ENCODE results near the gene RPS6KA5. TPM values are rescaled to one million over a fixed set of nuclear protein-coding genes. Genes with fewer than 3 reads are reported as not detected.

RPS6KA5 gene
- total and polyA plus RNA-seq, 2 donors (not counting 1 experiment from before 2014, with no cell fraction given): 6.0 to 34.6 TPM

- no peak overlapping the region for H3K4me3 Mint-ChIP-seq
- H3K9me3 Mint-ChIP-seq (ENCODE audit: insufficient read depth): no peaks in the 10 kb centered on the region
- ChIA-PET POLR2A (no interaction called here), CTCF (interaction anchor here (0.9 to 2.8 kb wide), 3 partner anchors 39 to 163 kb away, joined by 3 to 11 read pairs (median 3); no protein-coding TSS in a partner anchor)
- TF ChIP-seq CTCF (IDR thresholded peaks at IDR 0.05) (no peak), EZH2 (IDR thresholded peaks at IDR 0.05; ENCODE audit: borderline replicate concordance, insufficient read depth, low read depth, low read length, poor library complexity, severe bottlenecking) (no peak)
- Histone ChIP-seq H3K9me3 (ENCODE audit: control extremely low read depth in 1 of 3, control insufficient read depth in 2 of 3, insufficient read depth in 1 of 3, low read length in 2 of 3) (peaks cover 0 to 4% (median 0%) of the 10 kb centered on the region in 3 donors), H3K27ac (ENCODE audit: low read length in 2 of 2) (no peak overlapping the region), H2AFZ (ENCODE audit: insufficient read depth, low read depth, low read length, poor library complexity, severe bottlenecking) (no peak overlapping the region), H3K9ac (ENCODE audit: low read length) (no peak overlapping the region), H3K36me3 (replicated peaks in 1 of 2; ENCODE audit: control extremely low read depth in 1 of 2, control insufficient read depth in 1 of 2, extremely low read depth in 1 of 2, insufficient read depth in 2 of 2, low read length in 1 of 2) (no peaks in the 10 kb centered on the region), H4K20me1 (ENCODE audit: control insufficient read depth, insufficient read depth, low read length, poor library complexity, severe bottlenecking) (no peaks in the 10 kb centered on the region), H3K4me1 (ENCODE audit: control insufficient read depth in 2 of 2, insufficient read depth in 2 of 2, low read length in 2 of 2) (peaks cover 27 to 34% of the 10 kb centered on the region in 2 donors), H3K4me3 (ENCODE audit: control extremely low read depth in 1 of 5, extremely low read depth in 1 of 5, insufficient read depth in 1 of 5, low read depth in 2 of 5, low read length in 4 of 5) (no peak overlapping the region), H3K27me3 (replicated peaks in 1 of 4; ENCODE audit: control extremely low read depth in 1 of 4, control insufficient read depth in 3 of 4, insufficient read depth in 4 of 4, low read length in 3 of 4) (no peaks in the 10 kb centered on the region), H3K79me2 (ENCODE audit: control insufficient read depth, insufficient read depth, low read length) (peaks cover 31% of the 10 kb centered on the region), H3K4me2 (replicated peaks; ENCODE audit: low read depth, low read length, poor library complexity, severe bottlenecking) (no peak overlapping the region)
- WGBS (ENCODE audit: insufficient coverage): no CpG with 5 or more reads among the region's 3 CpGs
- H3K4me1 Mint-ChIP-seq: peaks cover 30% of the 10 kb centered on the region
- H3K27me3 Mint-ChIP-seq: no peaks in the 10 kb centered on the region
- DNase-seq (no peak), ATAC-seq (ENCODE audit: low read depth) (no peak)
- intact Hi-C loops (cut with micrococcal nuclease): loop anchor here (10.0 kb wide), 2 partner anchors 310 to 770 kb away; no protein-coding TSS in a partner anchor
- no peak overlapping the region for H3K27ac Mint-ChIP-seq
These were observed 4.8 kb upstream of the RPS6KA5 start for GRCh38 chr14:91065266-91065665.

GRCh38 chr14:91063119-91063518, 2.7 kb upstream of the RPS6KA5 start:
- Histone ChIP-seq H3K27ac (ENCODE audit: low read length in 2 of 2) (peak overlapping the region; percentile 25 to 60), H3K9me3 (ENCODE audit: control extremely low read depth in 1 of 3, control insufficient read depth in 2 of 3, insufficient read depth in 1 of 3, low read length in 2 of 3) (peaks cover 0 to 4% (median 0%) of the 10 kb centered on the region in 3 donors), H3K4me3 (ENCODE audit: control extremely low read depth in 1 of 5, extremely low read depth in 1 of 5, insufficient read depth in 1 of 5, low read depth in 2 of 5, low read length in 4 of 5) (peak overlapping the region in 1 of 5 experiments; percentile 2), H3K9ac (ENCODE audit: low read length) (no peak overlapping the region), H3K4me2 (replicated peaks; ENCODE audit: low read depth, low read length, poor library complexity, severe bottlenecking) (peak overlapping the region; percentile 45), H3K79me2 (ENCODE audit: control insufficient read depth, insufficient read depth, low read length) (peaks cover 43% of the 10 kb centered on the region), H3K36me3 (replicated peaks in 1 of 2; ENCODE audit: control extremely low read depth in 1 of 2, control insufficient read depth in 1 of 2, extremely low read depth in 1 of 2, insufficient read depth in 2 of 2, low read length in 1 of 2) (no peaks in the 10 kb centered on the region), H4K20me1 (ENCODE audit: control insufficient read depth, insufficient read depth, low read length, poor library complexity, severe bottlenecking) (peaks cover 8% of the 10 kb centered on the region), H3K4me1 (ENCODE audit: control insufficient read depth in 2 of 2, insufficient read depth in 2 of 2, low read length in 2 of 2) (peaks cover 31 to 44% of the 10 kb centered on the region in 2 donors), H3K27me3 (replicated peaks in 1 of 4; ENCODE audit: control extremely low read depth in 1 of 4, control insufficient read depth in 3 of 4, insufficient read depth in 4 of 4, low read length in 3 of 4) (no peaks in the 10 kb centered on the region), H2AFZ (ENCODE audit: insufficient read depth, low read depth, low read length, poor library complexity, severe bottlenecking) (no peak overlapping the region)
- H3K4me3 Mint-ChIP-seq: peak overlapping the region; percentile 17
- no peaks in the 10 kb centered on the region for H3K27me3 Mint-ChIP-seq
- intact Hi-C loops (cut with micrococcal nuclease): loop anchor here (5.0 to 10.0 kb wide), 4 partner anchors 179 to 772 kb away; partner anchors contain the start of gene GPR68
- H3K4me1 Mint-ChIP-seq: peaks cover 39% of the 10 kb centered on the region
- POLR2A ChIA-PET: no interaction called here
- TF ChIP-seq EZH2 (IDR thresholded peaks at IDR 0.05; ENCODE audit: borderline replicate concordance, insufficient read depth, low read depth, low read length, poor library complexity, severe bottlenecking): no peak
- TF ChIP-seq CTCF (IDR thresholded peaks at IDR 0.05): no peak
- ATAC-seq (ENCODE audit: low read depth): no peak
- peak overlapping the region; percentile 60 for H3K27ac Mint-ChIP-seq
- DNase-seq: peak; percentile 38
- H3K9me3 Mint-ChIP-seq (ENCODE audit: insufficient read depth): no peaks in the 10 kb centered on the region
- CTCF ChIA-PET: interaction anchor here (0.7 to 2.8 kb wide), 3 partner anchors 11 to 110 kb away, joined by 3 to 11 read pairs (median 6); no protein-coding TSS in a partner anchor
